HG03439 (cell line): ENCODE measurements around the gene ADGRV1.

Experiments used
- ATAC-seq: cut with Tn5 transposase; IDR thresholded peaks from one replicate; pipeline ENCODE4 v1.9.1; 2021; ENCODE audit warnings: mild to moderate bottlenecking, moderate library complexity; ENCODE audit not compliant: unreplicated experiment

Gene ADGRV1

DNA sequence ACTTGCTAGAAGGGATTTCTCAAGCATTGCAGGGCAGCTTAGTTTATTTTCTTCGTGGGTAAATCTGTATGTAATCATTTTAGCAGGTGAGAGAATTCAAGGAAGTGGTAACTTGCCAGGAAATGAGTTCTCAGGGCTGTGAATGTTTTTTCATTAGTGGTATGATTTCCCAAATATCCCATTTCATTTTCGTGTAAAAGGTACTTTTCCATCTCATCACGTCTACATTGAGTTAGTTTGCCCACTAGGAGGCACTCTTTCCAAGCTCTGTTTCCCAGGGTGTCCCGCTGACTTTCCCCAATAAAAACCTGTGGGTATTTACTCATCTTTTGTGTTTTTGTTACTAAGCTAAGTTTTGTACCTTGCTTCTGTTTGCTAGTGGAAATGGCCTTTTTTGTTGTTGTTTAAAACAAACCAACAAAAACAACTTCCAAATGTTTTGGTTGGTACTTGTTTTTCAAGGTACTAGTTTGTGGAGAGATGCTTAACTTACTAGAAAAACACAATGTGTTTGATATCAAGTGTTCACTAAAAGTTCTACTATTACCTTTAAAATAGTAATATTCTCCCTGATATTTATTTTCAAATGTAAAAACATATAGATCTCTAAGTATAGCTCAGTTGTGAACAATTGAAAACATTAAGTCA, 373.6 kb downstream of the ADGRV1 start:
- no peak for ATAC-seq

DNA sequence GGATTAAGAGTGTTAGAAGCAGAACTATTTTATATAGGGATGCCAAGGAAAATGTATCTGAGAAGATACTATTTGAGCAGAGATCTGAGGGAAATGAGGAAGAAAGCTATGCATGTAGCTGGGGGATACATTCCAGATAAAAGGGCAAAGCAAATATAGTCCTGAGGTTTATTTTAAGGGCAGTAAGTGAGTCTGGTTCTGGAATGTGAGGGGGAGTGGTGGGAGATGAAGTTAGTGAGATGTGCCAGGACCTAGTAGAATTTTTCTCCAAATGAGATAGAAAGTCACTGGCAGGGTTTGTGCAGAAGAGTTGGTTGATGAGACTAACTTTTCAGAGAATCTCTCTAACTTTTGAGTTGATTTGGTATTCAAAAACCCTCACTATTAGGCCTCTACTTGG, 374.7 kb downstream of the ADGRV1 start:
- ATAC-seq = no peak

DNA sequence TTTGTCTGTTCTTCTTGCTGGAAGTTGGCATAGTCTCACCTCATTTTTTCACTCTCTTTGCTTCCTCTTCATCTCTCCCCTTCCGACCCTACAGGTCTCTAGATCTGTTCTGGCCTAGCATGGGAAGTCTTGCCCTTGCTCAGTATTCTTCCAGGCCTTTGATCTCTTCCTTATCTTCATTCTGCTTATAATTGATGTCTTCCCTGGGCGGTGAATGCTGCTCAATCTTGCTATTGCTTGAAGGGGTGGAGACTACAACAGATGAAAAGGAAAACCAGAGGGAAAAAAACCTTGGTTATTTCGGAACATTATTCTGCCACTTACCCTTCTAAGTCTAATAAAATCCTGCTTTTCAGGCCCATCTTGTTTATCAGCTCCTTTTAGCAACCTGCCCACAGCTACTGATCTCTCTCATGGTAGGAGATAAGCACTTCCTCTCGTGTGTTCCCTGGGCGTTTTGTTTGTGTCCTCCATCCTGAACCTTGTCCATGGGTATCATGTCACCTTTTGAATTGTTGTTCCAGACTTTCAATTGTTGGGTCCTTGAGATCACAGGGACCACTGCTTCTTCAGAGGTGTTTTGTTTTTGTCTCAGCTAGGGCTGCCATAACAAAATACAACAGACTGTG, 375.6 kb downstream of the ADGRV1 start:
- ATAC-seq = no peak

DNA sequence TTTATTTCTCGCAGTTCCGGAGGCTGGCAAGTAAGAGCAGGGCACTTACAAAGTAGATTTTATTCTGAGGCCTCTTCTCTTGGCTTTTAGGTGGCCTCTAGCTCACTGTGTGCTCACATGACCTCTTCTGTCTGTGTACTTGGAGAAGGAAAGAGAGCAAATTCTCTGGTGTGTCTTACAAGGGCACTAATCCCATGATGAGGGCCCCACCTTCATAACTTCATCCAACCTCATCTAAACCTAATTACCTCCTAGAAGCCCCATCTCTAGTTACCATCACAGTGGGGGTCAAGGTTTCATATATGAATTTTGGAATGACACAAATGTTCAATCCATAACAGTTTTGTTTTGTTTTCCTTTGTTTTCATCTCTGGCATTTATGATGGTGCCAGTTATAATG, 376.1 kb downstream of the ADGRV1 start:
- no peak for ATAC-seq

DNA sequence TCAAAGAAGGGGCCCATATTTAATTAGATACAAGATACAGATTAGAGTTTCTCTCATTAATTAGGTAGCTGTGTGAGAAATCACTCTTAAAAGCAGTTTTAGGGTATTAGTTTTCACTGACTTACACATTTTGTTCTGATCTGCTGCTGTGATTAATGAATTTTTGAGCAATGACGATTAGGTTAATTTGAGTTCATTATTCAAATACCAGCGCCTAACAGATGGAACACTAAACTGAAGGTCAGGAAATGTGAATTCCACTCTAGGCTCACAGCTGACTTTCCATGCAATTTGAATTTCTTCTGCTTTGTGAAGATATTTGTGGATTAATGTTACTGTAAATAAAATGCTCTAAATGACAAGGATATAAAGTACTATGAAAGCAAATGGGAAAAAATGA, 380.6 kb downstream of the ADGRV1 start:
- ATAC-seq = no peak

DNA sequence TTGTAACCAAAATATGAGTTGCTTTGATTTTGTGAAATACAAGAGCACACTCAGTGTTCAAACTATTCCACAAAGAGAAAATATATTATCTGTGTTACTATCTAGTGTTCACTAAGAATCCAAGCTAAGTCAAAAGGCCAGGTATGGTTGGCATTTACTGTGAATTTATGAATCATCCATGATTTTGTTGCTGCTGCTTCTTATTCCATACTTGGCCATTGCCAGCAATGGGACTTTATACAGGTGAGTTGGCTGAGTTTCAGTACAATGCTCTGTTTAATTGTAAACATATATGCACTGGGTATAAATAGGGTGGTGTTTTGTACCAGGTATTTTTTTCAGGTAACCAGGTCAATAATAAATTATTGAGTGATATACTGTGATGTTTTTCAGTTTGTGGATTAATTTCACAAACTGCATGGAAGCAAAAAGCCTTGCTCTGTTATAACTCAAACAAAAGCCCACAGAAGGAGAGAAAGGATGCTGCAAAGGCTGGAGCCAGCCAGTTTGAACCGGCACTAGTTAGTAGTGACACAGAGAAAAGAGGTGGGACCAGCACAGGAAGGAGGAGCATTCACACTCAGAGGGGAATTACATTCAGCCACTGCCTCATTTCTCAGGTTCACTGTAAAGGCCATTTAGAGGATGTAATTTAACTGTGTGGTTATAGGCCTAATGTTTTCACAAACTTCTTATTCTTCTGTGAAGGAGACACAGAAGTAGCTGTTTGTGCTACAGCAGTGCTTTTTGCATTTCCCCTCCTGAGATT, 381.8 kb downstream of the ADGRV1 start:
- peak; percentile 99 for ATAC-seq

DNA sequence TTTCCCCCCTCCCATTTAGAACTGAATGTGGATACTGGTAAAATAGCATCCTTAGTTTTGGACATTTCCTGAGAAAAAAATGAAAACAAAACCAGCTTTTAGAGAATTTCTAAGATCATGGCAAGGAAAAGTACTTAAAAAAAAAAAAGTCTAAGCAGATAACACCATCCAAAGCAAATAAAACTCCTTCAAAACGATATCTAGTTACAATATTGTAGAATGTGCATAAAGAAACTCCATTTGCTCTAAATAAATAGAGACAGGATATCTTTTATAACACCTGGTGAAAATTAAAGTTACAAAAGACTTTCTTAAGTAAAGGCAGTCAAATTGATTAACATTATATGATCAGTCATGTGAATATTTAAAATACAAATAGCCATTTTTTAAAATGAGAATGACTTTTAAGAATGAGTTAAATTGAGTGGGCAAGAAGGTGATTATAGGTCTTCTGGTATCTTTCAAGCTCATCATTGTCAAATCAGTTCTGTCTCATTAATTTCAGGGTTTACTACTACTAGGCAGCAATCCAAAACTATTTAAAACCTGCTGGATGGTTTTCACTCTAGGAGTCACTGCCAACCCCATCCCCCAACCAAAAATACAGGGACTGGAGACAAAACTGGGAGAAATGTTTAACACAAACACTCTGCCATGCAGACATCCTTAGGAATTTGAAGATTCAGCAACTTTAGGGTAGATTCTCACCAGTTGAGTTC, 382.6 kb downstream of the ADGRV1 start:
- no peak for ATAC-seq

DNA sequence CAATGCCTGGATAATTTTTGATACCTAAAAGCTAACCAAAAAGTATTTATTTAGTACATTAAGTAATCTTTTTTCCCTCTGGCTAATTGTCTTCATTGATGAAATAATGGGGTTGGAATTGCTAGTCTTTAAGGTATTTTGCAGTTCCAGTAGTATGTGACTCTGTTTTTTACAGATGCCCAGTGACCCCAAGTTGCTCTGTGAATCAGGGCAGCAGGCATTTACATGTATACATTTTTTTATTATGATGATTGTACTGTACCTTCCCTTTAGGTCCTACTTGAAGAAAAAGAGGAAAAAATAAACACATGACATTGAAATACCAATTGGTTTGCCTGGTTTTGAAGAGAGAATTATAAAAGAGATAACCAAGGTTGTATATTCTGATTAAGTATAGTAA, 385.5 kb downstream of the ADGRV1 start:
- ATAC-seq = no peak

DNA sequence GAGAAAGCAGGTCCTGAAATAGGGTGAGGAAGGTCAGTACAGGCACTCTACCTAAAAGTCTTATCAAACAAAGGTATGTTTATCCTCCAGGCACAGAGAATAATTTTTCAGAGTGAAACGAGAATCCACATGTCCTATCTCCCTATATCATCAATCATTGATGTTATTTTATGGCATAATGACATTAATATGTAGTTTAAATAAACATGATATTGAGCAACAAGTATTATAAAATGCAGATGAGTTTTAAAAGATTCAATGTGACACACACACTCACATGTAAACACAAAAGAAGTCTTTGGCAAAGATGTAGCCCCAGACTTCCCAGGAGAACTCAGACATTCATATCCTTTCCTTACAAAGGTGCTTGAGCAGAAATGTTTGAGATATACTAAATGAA, 389.1 kb downstream of the ADGRV1 start:
- ATAC-seq = no peak

DNA sequence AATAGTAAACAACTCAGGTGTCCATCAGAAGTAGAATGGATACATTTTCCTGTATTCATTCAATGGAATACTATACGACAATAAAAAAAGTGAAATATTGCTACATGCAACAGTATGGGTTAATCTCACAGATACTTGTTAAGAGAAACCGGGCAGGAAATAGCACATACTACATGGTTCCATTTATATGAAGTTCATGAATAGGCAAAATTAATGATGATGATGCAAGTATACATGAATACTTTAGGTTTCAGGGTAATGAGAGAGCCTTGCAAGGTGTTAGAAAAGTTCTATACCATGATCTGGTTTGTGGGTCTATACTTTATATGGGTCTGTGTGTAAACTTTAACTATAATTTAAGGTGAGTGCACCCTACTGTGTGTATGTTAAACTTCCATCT, 390.4 kb downstream of the ADGRV1 start:
- no peak for ATAC-seq

DNA sequence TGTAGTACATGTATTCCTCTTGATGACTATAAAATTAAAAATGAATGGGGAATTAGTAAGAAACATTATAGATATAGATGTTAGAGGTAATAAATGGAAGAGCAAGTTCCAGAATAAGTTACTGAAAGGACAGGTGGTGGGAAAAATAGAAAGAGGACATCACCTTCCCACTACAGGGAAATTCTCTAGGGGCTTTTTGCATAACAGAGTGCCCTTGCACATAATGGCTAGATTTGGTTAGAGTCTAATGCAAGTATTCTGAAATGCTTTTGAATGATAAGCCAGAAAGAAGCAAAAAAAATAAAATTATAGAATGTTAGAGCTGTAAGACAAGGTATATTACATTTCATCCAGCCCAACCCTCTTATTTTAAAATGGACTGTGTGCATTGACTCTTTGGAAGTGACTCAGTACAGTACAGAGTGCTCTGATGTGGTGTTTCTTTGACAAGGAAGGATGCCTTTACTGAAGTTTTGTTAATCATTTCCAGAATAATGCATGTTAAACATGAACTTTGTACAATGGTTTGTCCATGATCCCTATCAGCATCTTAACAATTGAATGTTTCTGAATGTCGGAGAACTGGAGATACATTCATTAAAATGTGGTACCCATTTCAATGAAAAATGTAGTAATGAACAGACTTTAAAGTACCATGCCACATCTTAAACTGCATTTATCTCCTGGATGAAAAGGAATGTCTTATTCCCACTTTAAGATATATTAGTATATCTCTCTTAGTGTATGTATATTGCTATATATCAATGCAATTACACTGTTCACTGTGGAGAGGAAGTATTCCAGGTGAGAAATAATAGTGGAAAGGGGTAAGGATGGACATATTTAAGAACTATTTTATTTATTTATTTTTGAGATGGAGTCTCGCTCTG, 391.1 kb downstream of the ADGRV1 start:
- no peak for ATAC-seq

DNA sequence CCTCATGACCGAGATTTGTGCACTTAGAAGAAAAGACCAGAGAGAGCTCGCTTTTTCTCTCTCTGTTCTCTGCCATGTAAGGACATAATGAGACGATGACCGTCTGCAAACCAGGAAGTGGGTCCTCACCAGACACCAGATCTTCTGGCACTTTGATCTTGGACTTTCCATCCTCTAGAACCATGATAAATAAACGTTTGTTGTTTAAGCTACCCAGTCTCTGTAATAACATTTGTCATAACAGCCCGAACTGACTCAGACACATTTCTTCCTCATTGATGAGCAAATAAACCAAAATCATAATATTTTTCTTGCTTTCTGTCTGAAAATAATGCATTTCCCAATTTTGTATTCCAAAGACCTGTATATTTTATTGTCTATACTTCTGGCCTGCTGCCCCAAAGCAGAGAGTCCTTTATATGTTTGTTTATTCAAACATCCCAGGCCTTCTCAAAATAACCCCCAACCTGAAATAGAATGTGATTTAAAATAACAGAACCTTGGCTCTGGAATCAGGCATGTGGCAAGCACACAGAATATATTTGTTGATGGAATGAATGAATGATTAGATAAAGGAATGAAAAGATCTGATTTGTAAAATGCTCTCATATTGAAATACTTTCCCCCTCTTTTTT, 396.5 kb downstream of the ADGRV1 start:
- ATAC-seq = no peak

DNA sequence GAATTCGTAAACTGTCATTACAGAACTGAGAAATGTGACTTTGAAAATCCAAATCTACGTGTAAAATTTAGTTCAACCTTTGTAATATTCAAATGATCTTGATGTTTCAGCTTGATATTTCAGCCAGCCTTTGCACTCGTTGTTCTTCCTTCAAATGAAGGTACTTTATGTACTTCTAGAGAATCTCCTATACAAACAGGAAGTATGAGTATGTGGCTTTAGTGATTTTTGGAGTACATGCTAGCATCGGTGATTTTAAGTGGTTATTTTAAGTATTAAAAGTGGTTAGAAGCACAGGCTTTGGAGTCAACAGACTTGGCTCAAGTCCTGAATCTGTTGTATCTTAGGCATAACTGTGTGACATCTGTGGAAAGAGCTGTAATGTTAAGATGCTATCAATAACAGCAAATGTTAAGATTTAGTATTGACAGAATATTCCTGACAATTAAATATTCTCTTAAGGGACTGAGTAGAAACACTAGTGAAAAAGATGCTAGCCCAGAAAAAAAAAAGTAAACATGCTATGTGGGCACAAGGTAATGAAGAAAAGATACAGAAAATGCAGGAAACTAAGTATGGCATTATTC, 398.0 kb downstream of the ADGRV1 start:
- no peak for ATAC-seq

DNA sequence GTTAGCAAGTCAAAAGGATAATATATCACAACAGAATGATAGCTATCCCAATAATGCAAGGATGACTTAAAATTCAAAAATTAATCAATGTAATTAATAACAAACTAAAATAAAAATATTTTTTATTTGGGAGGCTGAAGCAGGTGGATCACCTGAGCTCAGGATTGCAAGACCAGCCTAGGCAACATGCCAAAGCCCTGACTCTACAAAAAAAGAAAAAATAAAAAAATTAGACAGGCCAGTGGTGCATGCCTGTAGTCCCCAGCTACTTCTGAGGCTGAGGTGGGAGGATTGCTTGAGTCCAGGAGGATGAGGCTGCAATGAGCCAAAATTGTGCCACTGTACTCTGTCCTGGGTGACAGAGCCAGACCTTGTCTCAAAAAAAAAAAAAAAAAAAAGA, 399.3 kb downstream of the ADGRV1 start:
- no peak for ATAC-seq

DNA sequence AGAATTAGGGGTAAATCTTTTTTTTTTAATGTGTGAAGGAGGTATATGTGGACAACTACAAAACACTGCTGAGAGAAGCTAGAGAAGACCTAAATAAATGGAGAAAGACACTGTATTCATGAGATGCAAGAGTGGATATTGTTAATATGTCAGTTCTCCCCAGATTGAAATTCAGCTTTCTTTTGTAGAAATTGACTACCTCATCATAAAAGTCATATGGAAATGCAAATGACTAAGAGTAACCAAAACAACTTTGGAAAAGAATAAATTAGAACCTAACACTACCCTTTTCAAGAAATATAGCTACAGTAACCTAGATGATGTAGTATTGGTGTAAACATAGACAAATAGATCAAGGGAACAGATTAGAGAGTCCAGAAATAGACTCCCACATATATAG, 400.7 kb downstream of the ADGRV1 start:
- ATAC-seq = no peak

DNA sequence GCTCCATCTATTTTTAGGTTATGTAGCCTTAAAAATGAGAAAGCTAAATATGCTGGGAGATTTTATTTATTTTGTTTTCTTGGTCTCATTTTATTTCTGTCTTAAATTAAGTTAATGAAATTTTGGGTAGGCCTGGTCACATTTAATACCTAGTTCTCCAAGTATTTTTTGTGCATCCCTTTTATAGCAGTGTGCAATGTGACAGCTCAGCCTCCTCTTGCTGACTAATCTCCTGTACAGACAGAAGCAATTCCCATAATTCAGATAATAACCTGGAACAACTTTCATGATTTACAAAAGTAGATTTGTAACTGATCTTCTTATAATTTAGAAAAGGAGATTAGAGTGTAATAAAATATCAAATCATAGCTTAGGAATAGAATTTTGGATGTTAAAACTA, 403.9 kb downstream of the ADGRV1 start:
- ATAC-seq = no peak

DNA sequence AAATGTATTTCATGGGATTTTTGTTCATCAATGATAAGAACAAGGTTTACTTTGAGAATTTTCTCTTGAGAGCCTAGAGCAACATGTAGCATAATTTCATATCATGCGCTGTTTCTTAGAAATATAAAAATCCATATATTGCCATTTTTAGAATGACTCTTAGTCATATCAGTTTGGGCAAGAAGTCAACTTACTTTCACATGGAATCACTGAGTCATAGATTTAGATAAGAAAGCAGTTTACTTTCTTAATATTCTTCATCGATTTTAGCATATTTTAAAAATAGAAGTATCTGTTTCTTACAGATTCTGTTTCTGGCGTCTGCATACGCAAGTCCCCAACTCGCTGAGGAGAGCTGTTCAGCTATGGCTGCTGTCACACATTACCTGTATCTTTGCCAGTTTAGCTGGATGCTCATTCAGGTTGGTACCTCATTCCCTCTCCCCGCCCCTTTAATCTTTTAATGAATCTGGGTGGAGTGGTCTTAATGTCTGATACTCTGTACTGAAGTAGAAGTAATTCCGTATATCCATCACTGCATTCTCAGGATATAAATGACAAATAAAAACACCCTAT, 406.6 kb downstream of the ADGRV1 start:
- no peak for ATAC-seq

DNA sequence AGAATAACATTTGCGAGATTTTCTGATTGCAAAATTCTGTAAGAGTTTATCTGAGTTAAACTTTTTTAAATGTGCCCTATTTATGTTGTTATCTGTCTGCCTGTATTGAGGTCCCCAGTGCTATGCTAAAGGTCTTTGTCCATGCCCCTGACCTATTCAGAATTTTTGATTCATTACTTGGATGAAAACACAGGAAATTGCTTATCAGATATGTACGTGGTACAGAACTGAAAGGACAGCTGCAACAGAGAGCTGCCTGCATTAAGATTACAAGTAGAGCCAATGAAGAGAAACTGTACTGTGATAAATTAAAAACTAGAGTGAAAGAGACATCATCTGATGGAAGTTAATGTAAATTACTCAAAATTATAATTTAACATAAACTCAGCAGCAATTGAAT, 408.8 kb downstream of the ADGRV1 start:
- ATAC-seq = no peak

DNA sequence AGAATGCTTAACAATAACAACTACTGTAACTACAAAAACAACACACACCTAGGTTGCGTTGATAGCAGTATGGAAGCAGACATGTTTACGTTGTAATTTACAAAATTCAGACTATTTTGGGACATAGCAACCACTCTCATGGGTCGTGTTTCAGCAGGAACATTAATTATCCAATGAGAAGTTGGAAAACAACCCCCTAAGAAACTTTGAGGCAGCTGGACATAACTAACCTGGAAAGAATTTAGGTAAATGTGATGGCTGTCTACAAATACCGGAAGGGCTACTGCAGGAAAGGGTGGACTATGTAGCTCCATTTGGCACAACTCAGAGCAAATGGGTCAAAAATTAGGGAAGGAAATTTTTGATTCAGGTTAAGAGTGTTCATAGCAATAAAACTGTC, 409.3 kb downstream of the ADGRV1 start:
- ATAC-seq = no peak
